ENCODE results near the gene BAG1.

Gene BAG1

GRCh38 chr9:33239921-33240320 is 24.6 kb downstream of the BAG1 start, which contains the start of gene SPINK4:
TSS of gene SPINK4 (plus strand) at chr9:33240167. CDS start at chr9:33240209, 42 bp downstream.
- DNase-seq: no peak

- no peak for DNase-seq
Observed at GRCh38 chr9:33236571-33236970, 27.9 kb downstream of the BAG1 start.

DNA sequence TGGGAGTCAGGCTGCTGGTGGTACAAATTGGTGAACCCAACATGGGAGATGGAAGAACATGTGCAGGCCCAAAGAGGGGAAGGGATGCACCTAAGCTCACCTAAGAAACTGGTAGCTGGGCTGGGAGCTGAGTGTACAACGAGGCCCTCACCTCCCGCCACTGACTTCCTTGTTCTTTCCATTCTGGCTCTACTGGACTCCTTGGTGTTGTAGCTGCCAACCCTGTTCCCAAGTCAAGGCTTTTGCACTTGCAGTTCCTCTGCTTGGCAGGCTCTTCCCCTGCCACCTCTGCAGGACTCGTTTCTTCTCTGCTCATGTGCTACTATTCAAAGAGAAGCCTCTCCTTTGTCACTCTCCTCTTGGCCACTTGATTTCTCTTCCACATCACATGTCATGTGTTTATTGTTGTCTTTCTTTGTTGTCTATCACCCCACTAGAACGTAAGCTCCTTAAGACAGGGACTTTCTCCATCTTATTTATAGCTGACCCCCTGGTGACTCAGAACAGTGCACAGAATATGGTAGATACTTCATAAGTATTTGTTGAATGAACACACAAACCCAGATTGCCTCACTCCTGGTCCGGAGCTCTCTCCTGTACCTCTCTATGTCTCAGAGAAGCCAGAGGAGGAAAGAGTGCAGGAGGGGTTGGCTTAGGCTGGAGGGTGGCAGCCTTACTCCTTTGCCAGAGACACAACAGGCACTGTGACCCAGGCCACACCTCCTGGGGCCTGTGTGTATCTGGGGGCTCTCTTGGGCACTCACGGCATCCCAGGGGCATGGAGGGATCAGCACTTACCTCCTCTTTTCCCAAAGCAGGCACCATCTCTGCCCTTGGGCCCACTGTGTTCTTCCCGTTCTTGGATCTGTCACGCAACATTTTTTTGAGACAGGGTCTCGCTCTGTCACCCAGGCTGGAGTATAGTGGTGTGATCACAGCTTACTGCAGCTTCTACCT is 29.7 kb downstream of the BAG1 start:
- no peak for DNase-seq

GRCh38 chr9:33233626-33234342 is 30.7 kb downstream of the BAG1 start:
- DNase-seq: no peak

GRCh38 chr9:33232815-33233214 is 31.7 kb downstream of the BAG1 start:
- no peak for DNase-seq

GRCh38 chr9:33231623-33231942 is 32.9 kb downstream of the BAG1 start:
- no peak for DNase-seq

GRCh38 chr9:33230756-33231622 is 33.5 kb downstream of the BAG1 start:
- no peak for DNase-seq

DNA sequence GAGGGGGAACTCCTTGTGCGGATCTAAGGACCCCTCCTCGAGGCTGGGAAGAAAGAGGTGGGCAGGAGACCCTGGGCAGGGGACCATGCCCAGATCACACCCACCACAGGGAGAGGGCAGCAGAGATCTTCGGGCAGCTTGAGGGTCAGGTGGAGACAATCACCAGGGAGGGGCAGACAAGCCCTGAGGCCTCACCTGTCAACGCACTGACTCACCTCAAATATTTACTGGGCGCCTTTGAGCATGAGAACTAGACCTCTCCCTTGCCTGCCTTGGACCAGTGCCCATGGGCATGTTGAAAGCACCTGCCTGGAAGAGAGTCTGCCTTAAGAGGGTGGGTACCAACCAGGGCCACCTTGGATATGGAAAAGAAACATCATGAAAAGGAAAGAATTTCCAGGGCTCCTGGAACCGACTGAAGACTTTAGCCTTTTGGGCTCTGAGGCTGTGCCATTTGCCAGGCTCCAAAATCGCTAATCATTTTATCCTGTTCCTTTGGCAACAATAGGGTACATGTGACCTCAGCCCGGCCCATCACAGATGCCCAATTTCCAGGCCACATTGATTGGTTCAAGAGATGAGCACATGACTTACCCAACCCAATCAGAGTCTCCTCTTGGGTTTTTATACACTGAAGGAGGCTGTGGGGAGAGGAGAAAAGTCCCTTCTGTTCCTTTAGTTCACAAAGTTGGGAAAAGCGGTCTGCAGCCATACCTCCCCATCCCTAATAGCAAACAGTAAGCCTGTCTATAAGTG is 35.0 kb downstream of the BAG1 start:
- no peak for DNase-seq

GRCh38 chr9:33228606-33229005 is 35.9 kb downstream of the BAG1 start:
- no peak for DNase-seq

DNA sequence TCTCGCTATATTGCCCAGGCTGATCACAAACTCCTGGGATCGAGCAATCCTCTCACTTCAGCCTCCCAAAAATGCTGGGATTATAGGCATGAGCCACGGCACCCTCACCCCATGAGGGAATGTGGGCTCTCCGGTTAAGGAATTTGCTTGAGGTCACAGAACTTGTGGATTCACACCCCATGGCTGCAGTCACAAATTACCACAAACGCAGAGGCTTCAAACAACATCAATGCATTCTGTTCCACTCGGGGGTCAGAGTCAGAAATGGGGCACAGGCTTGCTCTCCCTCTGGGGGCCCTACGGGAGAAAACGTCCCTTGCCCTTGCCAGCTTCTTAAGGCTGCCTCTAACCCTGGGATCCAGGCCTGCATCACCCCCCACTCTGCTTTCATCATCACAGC is 36.8 kb downstream of the BAG1 start:
- DNase-seq: no peak

GRCh38 chr9:33227008-33227398 is 37.5 kb downstream of the BAG1 start:
- DNase-seq: no peak

GRCh38 chr9:33225319-33226147 is 39.0 kb downstream of the BAG1 start:
- DNase-seq: peak; percentile 69

DNA sequence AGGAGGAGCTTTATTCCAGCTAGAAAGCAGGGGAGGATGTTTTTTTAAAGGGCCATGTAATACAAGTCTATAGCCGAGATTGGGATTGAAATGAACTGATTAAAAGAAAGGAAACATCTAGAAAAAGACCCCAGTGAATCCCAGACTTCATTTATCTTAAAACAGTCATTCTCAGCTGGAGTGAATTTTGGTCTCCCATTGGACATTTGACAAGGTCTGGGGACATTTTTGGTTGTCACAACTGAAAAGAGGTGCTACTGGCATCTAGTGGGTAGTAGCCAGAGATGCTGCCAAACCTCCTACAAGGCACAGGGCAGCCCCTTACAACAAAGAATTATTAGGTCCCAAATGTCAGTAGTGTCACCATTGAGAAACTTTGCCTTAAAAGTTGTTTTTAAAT is 40.8 kb downstream of the BAG1 start:
- no peak for DNase-seq

DNA sequence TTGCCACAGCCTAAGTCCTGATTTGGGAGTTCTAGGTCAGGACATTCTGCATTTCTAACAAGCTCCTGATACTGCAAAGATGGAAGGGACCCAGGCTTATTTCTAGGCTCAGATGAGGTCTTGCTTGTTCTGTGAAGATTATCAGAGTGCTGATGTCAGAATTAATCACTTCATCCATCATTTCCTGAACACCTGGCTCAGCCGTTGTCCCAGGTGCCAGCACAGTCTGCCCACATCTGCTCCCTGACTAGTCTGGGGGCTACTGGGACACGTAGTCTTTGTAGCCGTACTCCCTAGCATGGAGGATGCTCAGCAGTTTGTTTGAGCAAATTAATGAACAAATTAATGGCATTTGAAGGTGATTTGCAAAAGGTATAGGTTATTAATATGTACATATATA is 42.5 kb downstream of the BAG1 start:
- no peak for DNase-seq

DNA sequence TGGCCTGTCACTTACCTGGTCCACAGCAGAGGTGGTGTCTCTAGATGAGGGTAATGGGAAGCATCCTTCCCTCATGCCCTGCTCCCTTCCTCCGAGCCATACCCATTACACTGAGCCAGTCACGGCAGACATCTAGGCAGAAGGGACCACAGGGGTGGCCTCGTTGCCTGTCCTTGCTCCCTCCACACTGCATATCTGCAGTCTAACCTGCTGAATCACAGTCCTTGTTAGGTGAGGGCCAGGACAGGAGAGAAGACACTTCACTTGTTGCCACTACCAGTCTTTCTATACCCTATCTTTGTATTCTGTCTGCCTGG is 43.0 kb downstream of the BAG1 start:
- DNase-seq: no peak

DNA sequence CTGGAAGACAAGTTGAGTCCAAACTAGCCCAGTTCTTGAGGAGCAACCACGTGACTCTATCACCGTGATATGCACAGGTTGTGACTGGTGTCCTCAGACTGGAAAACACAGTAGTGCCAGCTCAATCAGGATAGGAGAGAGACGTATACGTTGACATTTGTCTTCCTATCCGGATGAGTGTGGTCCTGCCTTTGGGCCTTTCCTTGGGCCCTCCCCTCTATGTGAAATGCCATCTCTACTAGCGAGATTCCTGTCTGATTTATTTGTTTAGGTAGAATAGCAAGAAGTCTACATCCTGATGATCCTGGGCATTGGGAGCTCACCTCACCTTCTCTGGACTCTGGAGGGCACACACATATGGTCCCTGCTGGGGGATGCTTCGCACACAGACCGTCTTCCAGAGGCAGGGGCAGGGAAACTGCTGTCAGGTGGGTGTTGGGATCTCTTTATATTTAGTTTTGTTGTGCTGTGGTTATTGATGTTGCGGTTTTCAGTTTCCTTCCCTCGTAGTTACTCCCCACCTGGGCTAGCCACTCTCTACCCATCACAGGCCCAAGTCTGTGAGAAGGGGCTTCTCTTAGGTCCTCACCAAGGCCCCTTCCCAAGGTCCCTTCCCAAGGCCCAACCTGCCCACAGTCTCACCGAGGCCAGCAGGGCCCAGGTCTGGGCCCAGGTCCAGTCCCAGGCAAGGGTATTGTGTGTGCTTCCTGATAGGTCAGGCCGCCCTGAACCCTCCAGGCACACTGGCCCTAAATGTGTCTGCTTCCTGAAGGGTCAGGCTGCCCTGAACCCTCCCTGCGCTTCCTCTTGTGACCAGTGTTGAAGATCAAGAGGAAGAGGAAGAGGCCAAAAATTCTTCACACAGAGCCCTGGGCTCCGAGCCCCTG is 43.6 kb downstream of the BAG1 start:
- no peak for DNase-seq

DNA sequence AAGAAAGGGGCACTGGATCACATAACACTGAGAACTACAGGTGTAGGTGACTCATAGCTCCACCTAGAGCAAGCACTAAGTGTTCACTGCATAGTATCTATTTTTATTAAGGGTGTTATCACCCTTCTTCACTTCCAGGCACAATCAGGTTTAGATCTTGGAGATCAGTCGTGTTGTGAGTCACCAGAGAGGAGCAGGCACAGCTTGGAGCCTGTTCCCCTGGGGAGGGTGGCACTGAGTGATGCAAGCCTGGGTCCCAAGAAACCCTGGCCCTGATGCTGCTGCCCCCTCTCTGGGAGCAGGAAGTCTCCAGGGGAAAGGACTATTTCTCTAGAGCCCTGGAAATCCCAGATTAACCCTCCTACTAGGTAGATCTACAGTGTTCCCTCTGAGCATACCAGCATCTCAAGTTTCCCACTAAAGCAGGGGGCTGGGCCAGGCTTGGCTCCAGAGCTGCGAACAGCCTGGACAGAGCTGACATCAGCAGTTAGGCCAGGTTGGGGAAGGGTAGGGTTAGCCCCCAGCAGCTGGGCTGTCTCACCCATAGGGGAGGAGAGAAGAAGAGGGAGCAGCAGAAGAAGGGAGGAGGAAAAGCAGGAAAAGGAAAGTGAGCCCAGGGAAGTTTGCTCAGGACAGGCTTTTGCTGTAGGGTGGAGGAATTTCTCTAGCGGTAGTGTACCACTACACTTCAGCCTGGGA is 52.7 kb downstream of the BAG1 start:
- no peak for DNase-seq

- no peak for DNase-seq
Observed at GRCh38 chr9:33210006-33210715, 54.3 kb downstream of the BAG1 start.

GRCh38 chr9:33209394-33209793 is 55.1 kb downstream of the BAG1 start:
- no peak for DNase-seq

Measured in activated CD4-positive, alpha-beta T cell treated with anti-CD3 and anti-CD28 coated beads, Interleukin-2, amount 50 U/mL, for 1 hour (primary cell).